Gastrocnemius medialis (tissue), 4 donors: ENCODE data around the gene TSPAN14.

Experiments
- CTCF ChIP-seq, 5 experiments: fragments of 450-650 bp in 3 of 5; fragments of 200-600 bp in 2 of 5; sonication (generic) in 2 of 5; IDR thresholded peaks in 4 of 5; conservative IDR thresholded peaks in 1 of 5; 1 replicate in 4 of 5; 2 replicates in 1 of 5; pipeline ENCODE4 v1.5.1; 2016 to 2019; ENCODE audit warnings: antibody characterized with exemption in 5 of 5, mild to moderate bottlenecking in 3 of 5, moderate library complexity in 3 of 5
- POLR2A ChIP-seq, 2 donors: fragments of 450-650 bp; IDR thresholded peaks; one replicate each; pipeline ENCODE4 v1.6.1; 2017; ENCODE audit warnings: antibody characterized with exemption in 2 of 2, mild to moderate bottlenecking in 2 of 2, moderate library complexity in 2 of 2

DNA sequence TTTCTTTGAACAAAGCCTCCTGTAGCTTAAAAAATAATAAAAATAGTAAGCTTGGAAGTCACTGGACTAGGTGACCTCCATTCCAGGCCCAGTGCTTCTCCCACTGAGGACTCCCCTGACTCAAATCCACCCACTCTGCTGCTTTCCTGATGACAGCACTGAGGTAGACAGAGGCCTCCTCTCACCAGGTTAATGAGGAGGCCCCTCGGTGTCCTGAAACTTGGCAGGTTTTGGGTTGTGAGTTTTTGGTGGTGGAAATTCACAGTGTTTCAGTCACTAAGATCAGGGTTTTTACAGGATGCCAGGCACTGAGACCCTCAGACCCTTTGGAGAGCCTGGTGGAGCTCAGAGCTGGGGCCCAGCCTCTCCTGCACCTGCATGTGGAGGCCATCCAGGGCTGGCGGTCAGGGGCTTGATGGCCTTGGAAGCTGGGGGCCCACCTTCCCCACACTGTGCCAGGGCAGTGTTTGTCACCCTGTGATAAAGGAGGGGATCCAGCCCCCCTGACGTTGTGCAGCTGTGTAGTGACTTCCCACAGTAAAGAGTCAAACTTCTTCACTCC lies 19.1 kb downstream of the TSPAN14 start:
- TF ChIP-seq CTCF (IDR thresholded peaks at IDR 0.05 in 4 of 5, conservative IDR thresholded peaks at IDR 0.05 in 1 of 5): no peak
- no peak for TF ChIP-seq POLR2A (IDR thresholded peaks at IDR 0.05)
